Progenitor cell of endocrine pancreas (in vitro differentiated cells): ENCODE measurements around the gene PDK4. TPM values are rescaled to one million over a fixed set of nuclear protein-coding genes. Genes with fewer than 3 reads are reported as not detected.
A peak's percentile ranks its signal among the peaks of the same experiment; 100 is the strongest.

Source experiments
- DNase-seq: peaks from one replicate; pipeline ENCODE4 v3.0.0; 2021; ENCODE audit warnings: low spot score; ENCODE audit not compliant: unreplicated experiment
- H3K27ac Mint-ChIP-seq: 2 replicates; pipeline ENCODE4 v1.8.0; 2021; ENCODE audit warnings: mild to moderate bottlenecking, moderate library complexity, mixed read lengths
- H3K27me3 Mint-ChIP-seq: 2 replicates; pipeline ENCODE4 v1.8.0; 2021; ENCODE audit warnings: mixed read lengths
- H3K36me3 Mint-ChIP-seq: 2 replicates; pipeline ENCODE4 v1.8.0; 2022; ENCODE audit warnings: mixed read lengths; ENCODE audit not compliant: insufficient read depth
- H3K4me1 Mint-ChIP-seq: 2 replicates; pipeline ENCODE4 v1.8.0; 2021; ENCODE audit warnings: low read depth, mixed read lengths
- H3K4me3 Mint-ChIP-seq: 2 replicates; pipeline ENCODE4 v1.8.0; 2021; ENCODE audit warnings: low read depth, mild to moderate bottlenecking, moderate library complexity, mixed read lengths
- H3K9me3 Mint-ChIP-seq: 2 replicates; pipeline ENCODE4 v1.8.0; 2021; ENCODE audit warnings: low read depth, mixed read lengths
- CTCF ChIP-seq: fragments of 200-600 bp; sonication (generic); IDR thresholded peaks from one replicate; pipeline ENCODE4 v1.5.0; 2021; ENCODE audit warnings: antibody characterized with exemption, mild to moderate bottlenecking; ENCODE audit not compliant: unreplicated experiment
- total RNA-seq: library from RNA; stranded (reverse); gene quantifications from 2 replicates; pipeline ENCODE4 v1.2.1, GENCODE V29; 2021

PDK4 gene
- total RNA-seq, 1 donor from 2014 or later: 29.1 TPM

GRCh38 chr7:95594185-95594584, 2.1 kb downstream of the PDK4 start:
- DNase-seq: no peak
- peaks cover 17% of the 10 kb centered on the region for H3K36me3 Mint-ChIP-seq
- H3K9me3 Mint-ChIP-seq: no peaks in the 10 kb centered on the region
- H3K27me3 Mint-ChIP-seq: no peaks in the 10 kb centered on the region
- H3K4me1 Mint-ChIP-seq: peaks cover 26% of the 10 kb centered on the region
- no peak for TF ChIP-seq CTCF
- H3K4me3 Mint-ChIP-seq: peak overlapping the region; percentile 14
- H3K27ac Mint-ChIP-seq: no peak overlapping the region

DNA sequence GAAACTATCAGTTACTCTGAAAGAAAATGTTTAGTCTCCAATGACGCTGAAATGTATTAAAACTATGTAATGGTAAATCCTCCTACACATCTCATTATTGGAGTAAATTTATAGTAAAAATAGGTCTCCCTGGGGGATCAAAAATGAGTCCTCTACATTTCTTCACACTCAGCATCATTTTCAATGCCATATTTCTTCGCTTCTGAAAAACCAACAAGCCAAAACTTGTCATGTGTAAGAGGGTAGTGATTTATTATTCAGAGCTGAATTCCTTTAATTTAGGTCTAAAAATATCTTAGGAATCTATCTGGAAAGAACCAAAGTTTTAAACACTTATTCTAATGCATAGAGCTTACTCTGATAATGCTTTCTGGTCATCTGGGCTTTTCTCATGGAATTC, 3.0 kb downstream of the PDK4 start:
- Mint-ChIP-seq H3K4me1 (peaks cover 27% of the 10 kb centered on the region), H3K36me3 (peaks cover 19% of the 10 kb centered on the region), H3K9me3 (no peaks in the 10 kb centered on the region), H3K27me3 (no peaks in the 10 kb centered on the region), H3K4me3 (no peak overlapping the region), H3K27ac (no peak overlapping the region)
- DNase-seq: no peak
- no peak for TF ChIP-seq CTCF

DNA sequence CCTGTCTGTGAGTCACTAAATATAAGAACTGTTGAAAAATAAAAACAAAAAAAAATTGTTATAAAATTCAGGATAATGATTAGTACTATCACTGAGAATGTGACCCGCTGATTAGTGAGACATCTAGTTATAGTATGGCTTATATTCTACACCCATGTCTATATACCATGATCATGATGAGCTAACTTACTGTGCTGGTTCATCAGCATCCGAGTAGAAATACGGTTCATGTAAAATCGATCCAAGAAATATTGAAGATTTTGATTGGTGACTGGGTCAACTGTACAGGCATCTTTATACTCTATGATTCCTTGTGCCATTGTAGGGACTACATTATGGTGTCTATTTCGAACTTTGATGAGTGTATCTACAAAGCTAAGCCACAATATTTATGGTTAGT, 3.7 kb downstream of the PDK4 start:
- no peak for TF ChIP-seq CTCF
- H3K36me3 Mint-ChIP-seq: peaks cover 21% of the 10 kb centered on the region
- peaks cover 31% of the 10 kb centered on the region for H3K4me1 Mint-ChIP-seq
- DNase-seq: no peak
- H3K27ac Mint-ChIP-seq: no peak overlapping the region
- H3K9me3 Mint-ChIP-seq: no peaks in the 10 kb centered on the region
- H3K4me3 Mint-ChIP-seq: no peak overlapping the region
- no peaks in the 10 kb centered on the region for H3K27me3 Mint-ChIP-seq

DNA sequence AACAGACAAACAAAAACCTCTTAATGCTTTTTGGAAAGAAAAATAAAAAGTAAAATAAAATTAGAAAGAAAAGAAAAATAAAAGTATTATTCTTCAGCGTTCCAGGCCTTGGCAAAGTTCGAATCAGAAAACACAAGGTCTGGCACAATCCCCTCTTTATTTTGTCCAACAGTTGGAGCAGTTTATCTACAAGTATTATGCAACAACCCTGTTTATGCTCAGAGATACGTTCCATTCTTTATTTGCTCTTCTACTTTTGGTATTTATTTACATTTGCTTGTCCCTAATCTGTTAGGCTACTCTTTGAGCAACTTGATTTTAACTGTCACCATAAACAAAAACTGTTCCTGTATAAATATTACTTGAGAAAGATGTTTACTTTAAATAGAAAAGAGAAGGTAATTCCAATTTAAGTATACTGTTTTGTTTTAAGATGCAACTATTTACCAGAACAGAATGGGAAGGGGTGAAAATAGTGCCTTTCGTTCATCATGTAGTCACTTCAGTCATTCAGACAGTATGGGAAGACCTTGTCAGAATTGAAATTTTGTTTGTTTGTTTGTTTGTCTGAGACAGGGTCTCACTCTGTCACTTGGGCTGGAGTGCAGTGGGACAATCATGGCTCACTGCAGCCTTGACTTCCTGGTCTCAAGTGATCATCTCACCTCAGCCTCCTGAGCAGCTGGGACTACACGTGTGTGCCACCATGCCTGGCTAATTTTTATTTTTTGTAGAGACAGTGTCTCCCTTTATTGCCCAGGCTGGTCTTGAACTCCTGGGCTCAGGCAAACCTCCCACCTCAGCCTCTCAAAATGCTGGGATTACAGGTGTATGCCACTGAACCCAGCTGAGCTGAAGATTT, 5.7 kb downstream of the PDK4 start:
- Mint-ChIP-seq H3K4me1 (peaks cover 33% of the 10 kb centered on the region), H3K27ac (no peak overlapping the region), H3K9me3 (no peaks in the 10 kb centered on the region), H3K27me3 (no peaks in the 10 kb centered on the region), H3K4me3 (no peak overlapping the region), H3K36me3 (peaks cover 32% of the 10 kb centered on the region)
- no peak for DNase-seq
- no peak for TF ChIP-seq CTCF

DNA sequence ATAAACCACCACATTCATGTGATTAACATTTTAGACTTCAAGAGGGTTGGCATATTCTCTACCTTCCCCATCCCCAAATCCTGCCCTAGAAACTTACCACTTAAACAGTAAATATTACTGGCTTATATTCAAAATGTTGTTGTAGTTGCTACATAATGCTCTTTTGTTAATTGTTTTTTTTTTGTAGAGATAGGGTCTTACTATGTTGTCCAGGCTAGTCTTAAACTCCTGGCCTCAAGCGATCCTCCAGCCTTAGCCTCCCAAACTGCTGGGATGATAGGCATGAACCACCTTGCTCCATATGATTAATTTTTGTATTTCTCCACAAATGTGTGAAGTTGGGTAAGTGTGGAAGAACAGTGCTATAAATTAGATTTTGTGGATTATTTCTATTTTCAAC, 6.5 kb downstream of the PDK4 start:
- DNase-seq: no peak
- TF ChIP-seq CTCF: no peak

More for the DNA sequence above, 6.5 kb downstream of the PDK4 start:
- Mint-ChIP-seq H3K27me3 (no peaks in the 10 kb centered on the region), H3K9me3 (no peaks in the 10 kb centered on the region), H3K4me3 (no peak overlapping the region), H3K36me3 (peaks cover 39% of the 10 kb centered on the region), H3K4me1 (peaks cover 26% of the 10 kb centered on the region), H3K27ac (no peak overlapping the region)
